ENCODE measurements around the gene PPIF.

The PPIF gene

GRCh38 chr10:79358811-79359210 is 11.5 kb downstream of the PPIF start:
- no peaks in the 10 kb centered on the region; the same call in 1 of the 2 replicates for H3K27me3 ChIP-seq (replicated peaks; ENCODE audit: control insufficient read depth, insufficient read depth, low read length)
- TF ChIP-seq CTCF (IDR thresholded peaks at IDR 0.05; ENCODE audit: insufficient read depth, low read length, poor library complexity, severe bottlenecking): no peak
- no peak for DNase-seq (ENCODE audit: extremely low read depth, insufficient read length)
- H3K4me3 ChIP-seq (replicated peaks; ENCODE audit: low read depth, low read length): no peak overlapping the region
- peaks cover 9% of the 10 kb centered on the region for H3K36me3 ChIP-seq (ENCODE audit: control insufficient read depth, insufficient read depth, low read length)

- no peak for TF ChIP-seq CTCF (IDR thresholded peaks at IDR 0.05; ENCODE audit: insufficient read depth, low read length, poor library complexity, severe bottlenecking)
- Histone ChIP-seq H3K4me3 (replicated peaks; ENCODE audit: low read depth, low read length) (no peak overlapping the region), H3K27me3 (replicated peaks; ENCODE audit: control insufficient read depth, insufficient read depth, low read length) (no peaks in the 10 kb centered on the region; the same call in 1 of the 2 replicates), H3K36me3 (ENCODE audit: control insufficient read depth, insufficient read depth, low read length) (no peaks in the 10 kb centered on the region; the same call in none of the 2 replicates)
- DNase-seq (ENCODE audit: extremely low read depth, insufficient read length): no peak
These were observed 12.7 kb downstream of the PPIF start for GRCh38 chr10:79359816-79360498.

DNA sequence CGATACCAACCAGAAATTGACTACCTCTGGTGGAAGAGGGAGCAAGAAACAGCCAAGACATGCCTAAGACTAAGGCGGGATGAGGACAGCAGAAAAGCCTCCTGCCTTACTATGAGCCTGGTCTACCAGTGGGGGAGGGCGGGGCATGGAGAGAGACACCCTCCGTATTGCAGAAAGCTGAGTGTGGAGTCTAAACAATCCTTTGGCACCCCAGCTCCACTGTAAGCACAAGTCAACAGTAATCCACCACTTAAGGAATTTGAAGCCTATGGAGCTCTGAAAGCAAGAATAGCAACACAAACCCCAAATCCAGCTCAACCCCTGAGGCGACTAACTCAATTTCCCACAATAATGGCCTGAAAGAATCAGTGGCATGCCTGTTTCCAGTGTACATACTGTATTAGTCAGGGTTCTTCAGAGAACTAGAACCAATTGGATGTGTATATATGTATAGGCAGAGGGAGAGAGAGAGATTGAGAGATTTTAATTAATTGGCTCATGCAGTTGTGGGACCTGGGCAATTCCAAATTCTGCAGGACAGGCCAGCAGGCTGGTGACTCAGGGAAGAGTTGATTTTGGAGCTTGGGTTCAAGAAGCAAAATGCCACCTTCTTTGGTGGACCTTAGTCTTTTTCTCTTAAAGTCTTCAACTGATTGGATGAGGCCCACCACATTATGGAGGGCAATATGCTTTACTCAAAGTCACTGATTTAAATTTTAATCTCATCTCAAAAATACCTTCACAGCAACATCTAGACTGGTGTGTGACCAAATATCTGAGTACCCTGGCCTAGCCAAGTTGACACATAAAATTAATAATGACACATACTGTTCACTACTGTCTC is 13.5 kb downstream of the PPIF start:
- TF ChIP-seq CTCF (IDR thresholded peaks at IDR 0.05; ENCODE audit: insufficient read depth, low read length, poor library complexity, severe bottlenecking): no peak
- H3K36me3 ChIP-seq (ENCODE audit: control insufficient read depth, insufficient read depth, low read length): no peaks in the 10 kb centered on the region
- DNase-seq (ENCODE audit: extremely low read depth, insufficient read length): no peak

GRCh38 chr10:79361726-79362397 is 14.6 kb downstream of the PPIF start:
- Histone ChIP-seq H3K36me3 (ENCODE audit: control insufficient read depth, insufficient read depth, low read length) (no peaks in the 10 kb centered on the region), H3K4me3 (replicated peaks; ENCODE audit: low read depth, low read length) (no peak overlapping the region), H3K27me3 (replicated peaks; ENCODE audit: control insufficient read depth, insufficient read depth, low read length) (no peaks in the 10 kb centered on the region; the same call in 1 of the 2 replicates)
- no peak for DNase-seq (ENCODE audit: extremely low read depth, insufficient read length)
- no peak for TF ChIP-seq CTCF (IDR thresholded peaks at IDR 0.05; ENCODE audit: insufficient read depth, low read length, poor library complexity, severe bottlenecking)

More for the DNA sequence above, 13.5 kb downstream of the PPIF start:
- Histone ChIP-seq H3K4me3 (replicated peaks; ENCODE audit: low read depth, low read length) (no peak overlapping the region), H3K27me3 (replicated peaks; ENCODE audit: control insufficient read depth, insufficient read depth, low read length) (no peaks in the 10 kb centered on the region; the same call in 1 of the 2 replicates)

GRCh38 chr10:79367426-79368189 is 20.3 kb downstream of the PPIF start:
- no peak for DNase-seq (ENCODE audit: extremely low read depth, insufficient read length)
- TF ChIP-seq CTCF (IDR thresholded peaks at IDR 0.05; ENCODE audit: insufficient read depth, low read length, poor library complexity, severe bottlenecking): no peak
- Histone ChIP-seq H3K36me3 (ENCODE audit: control insufficient read depth, insufficient read depth, low read length) (no peaks in the 10 kb centered on the region), H3K4me3 (replicated peaks; ENCODE audit: low read depth, low read length) (no peak overlapping the region), H3K27me3 (replicated peaks; ENCODE audit: control insufficient read depth, insufficient read depth, low read length) (no peaks in the 10 kb centered on the region; the same call in none of the 2 replicates)

Measured in GM06990 (cell line).